ENCODE measurements around the gene AKNAD1.

DNA sequence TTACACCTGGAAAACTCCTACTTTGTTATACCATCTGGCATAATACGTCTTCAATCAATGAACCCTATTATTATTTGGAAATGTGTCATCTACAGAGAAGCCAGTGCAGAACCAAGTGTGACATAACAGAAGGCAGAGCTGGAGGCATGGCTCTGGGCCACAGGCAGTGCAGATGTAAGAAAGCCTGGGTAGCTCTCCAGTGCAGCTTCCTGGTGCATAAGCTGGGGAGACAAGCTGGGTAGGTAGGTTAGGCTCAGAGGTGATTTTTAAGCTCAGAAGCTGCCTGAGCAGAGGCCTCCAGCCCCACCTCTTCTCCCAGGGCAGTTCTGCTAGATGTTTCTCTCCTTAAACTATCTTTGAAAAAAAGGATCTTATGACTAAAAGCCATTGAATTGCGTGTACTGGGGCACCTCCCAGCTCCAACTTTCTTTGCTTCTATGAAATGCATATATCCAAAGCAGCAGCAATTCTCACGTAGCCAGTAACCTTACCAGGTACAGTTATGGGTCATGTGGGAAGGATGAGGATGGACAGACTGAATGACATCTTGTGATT lies 30.7 kb downstream of the AKNAD1 start:
- TF ChIP-seq, protein P1, sequence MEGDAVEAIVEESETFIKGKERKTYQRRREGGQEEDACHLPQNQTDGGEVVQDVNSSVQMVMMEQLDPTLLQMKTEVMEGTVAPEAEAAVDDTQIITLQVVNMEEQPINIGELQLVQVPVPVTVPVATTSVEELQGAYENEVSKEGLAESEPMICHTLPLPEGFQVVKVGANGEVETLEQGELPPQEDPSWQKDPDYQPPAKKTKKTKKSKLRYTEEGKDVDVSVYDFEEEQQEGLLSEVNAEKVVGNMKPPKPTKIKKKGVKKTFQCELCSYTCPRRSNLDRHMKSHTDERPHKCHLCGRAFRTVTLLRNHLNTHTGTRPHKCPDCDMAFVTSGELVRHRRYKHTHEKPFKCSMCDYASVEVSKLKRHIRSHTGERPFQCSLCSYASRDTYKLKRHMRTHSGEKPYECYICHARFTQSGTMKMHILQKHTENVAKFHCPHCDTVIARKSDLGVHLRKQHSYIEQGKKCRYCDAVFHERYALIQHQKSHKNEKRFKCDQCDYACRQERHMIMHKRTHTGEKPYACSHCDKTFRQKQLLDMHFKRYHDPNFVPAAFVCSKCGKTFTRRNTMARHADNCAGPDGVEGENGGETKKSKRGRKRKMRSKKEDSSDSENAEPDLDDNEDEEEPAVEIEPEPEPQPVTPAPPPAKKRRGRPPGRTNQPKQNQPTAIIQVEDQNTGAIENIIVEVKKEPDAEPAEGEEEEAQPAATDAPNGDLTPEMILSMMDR (conservative IDR thresholded peaks at IDR 0.05; ENCODE audit: low read length) = no peak
- TF ChIP-seq EZH2phosphoT487 (IDR thresholded peaks at IDR 0.05; ENCODE audit: borderline replicate concordance) = no peak
